Osteocyte (in vitro differentiated cells): ENCODE measurements around the gene AS3MT. TPM values are rescaled to one million over a fixed set of nuclear protein-coding genes. Genes with fewer than 3 reads are reported as not detected.

Source experiments
- DNase-seq: peaks from one replicate; pipeline ENCODE4 v3.0.0; 2021; ENCODE audit warnings: mixed read lengths; ENCODE audit not compliant: unreplicated experiment; ENCODE audit errors: extremely low spot score
- H3K27ac Mint-ChIP-seq: one replicate; pipeline ENCODE4 v1.8.0; 2021; ENCODE audit warnings: mild to moderate bottlenecking, mixed read lengths; ENCODE audit not compliant: unreplicated experiment
- H3K27me3 Mint-ChIP-seq: one replicate; pipeline ENCODE4 v1.8.0; 2021; ENCODE audit warnings: mixed read lengths; ENCODE audit not compliant: unreplicated experiment
- H3K36me3 Mint-ChIP-seq: one replicate; pipeline ENCODE4 v1.8.0; 2021; ENCODE audit warnings: mixed read lengths; ENCODE audit not compliant: unreplicated experiment
- H3K4me1 Mint-ChIP-seq: one replicate; pipeline ENCODE4 v1.8.0; 2021; ENCODE audit warnings: mixed read lengths; ENCODE audit not compliant: unreplicated experiment
- H3K4me3 Mint-ChIP-seq: one replicate; pipeline ENCODE4 v1.8.0; 2021; ENCODE audit warnings: mild to moderate bottlenecking, moderate library complexity, mixed read lengths; ENCODE audit not compliant: unreplicated experiment
- H3K9me3 Mint-ChIP-seq: one replicate; pipeline ENCODE4 v1.8.0; 2021; ENCODE audit warnings: mixed read lengths; ENCODE audit not compliant: unreplicated experiment
- CTCF ChIP-seq: fragments of 200-600 bp; sonication (generic); IDR thresholded peaks from 2 replicates; pipeline ENCODE4 v1.5.0; 2021; ENCODE audit warnings: antibody characterized with exemption, mild to moderate bottlenecking, moderate library complexity
- total RNA-seq: library from RNA; stranded (reverse); gene quantifications from 2 replicates; pipeline ENCODE4 v1.2.1, GENCODE V29; 2021

The AS3MT gene
- total RNA-seq, 1 donor from 2014 or later = 2.8 TPM

GRCh38 chr10:102949916-102950315 is 80.6 kb downstream of the AS3MT start:
- no peaks in the 10 kb centered on the region for H3K4me1 Mint-ChIP-seq
- peaks cover 5% of the 10 kb centered on the region for H3K36me3 Mint-ChIP-seq
- H3K9me3 Mint-ChIP-seq = peaks cover 4% of the 10 kb centered on the region
- TF ChIP-seq CTCF = no peak
- no peak for DNase-seq
- H3K27me3 Mint-ChIP-seq = peaks cover 2% of the 10 kb centered on the region
- no peak overlapping the region for H3K4me3 Mint-ChIP-seq
- no peak overlapping the region for H3K27ac Mint-ChIP-seq

GRCh38 chr10:102951316-102951715 is 82.0 kb downstream of the AS3MT start:
- H3K4me1 Mint-ChIP-seq = no peaks in the 10 kb centered on the region
- no peak overlapping the region for H3K27ac Mint-ChIP-seq
- DNase-seq = no peak
- no peak for TF ChIP-seq CTCF
- no peaks in the 10 kb centered on the region for H3K27me3 Mint-ChIP-seq
- H3K9me3 Mint-ChIP-seq = peaks cover 5% of the 10 kb centered on the region
- no peak overlapping the region for H3K4me3 Mint-ChIP-seq
- H3K36me3 Mint-ChIP-seq = peaks cover 6% of the 10 kb centered on the region

Other genes starting within 250 kb of the AS3MT start
- gene TRIM8, start 225.0 kb upstream of the AS3MT start, total RNA-seq = 63.9 and 66.8 TPM in 2 replicates
- 11.6 and 12.6 TPM in 2 replicates for gene ARL3, start 155.1 kb upstream of the AS3MT start, total RNA-seq
- gene SFXN2, start 154.8 kb upstream of the AS3MT start, total RNA-seq = 6.9 and 8.1 TPM in 2 replicates
- gene WBP1L, start 125.5 kb upstream of the AS3MT start, total RNA-seq = 66.7 and 68.7 TPM in 2 replicates
- not detected in 2 replicates for gene CYP17A1, start 32.1 kb upstream of the AS3MT start, total RNA-seq
- 22.6 and 24.5 TPM in 2 replicates for gene BORCS7, start 15.2 kb upstream of the AS3MT start, total RNA-seq
- gene CNNM2, start 48.8 kb downstream of the AS3MT start, total RNA-seq = 11.7 and 15.1 TPM in 2 replicates